Testis (tissue), 2 donors: ENCODE measurements around the gene SLC41A3.

ENCODE experiments used
- CTCF ChIP-seq, 3 experiments: fragments of 450-650 bp in 2 of 3; fragments of 200-600 bp in 1 of 3; sonication (generic) in 1 of 3; IDR thresholded peaks; one replicate each; pipeline ENCODE4 v1.5.1; 2016 to 2019; ENCODE audit warnings: antibody characterized with exemption in 3 of 3, mild to moderate bottlenecking in 2 of 3, moderate library complexity in 1 of 3
- POLR2A ChIP-seq: fragments of 450-650 bp; IDR thresholded peaks from one replicate; pipeline ENCODE4 v1.6.1; 2017; ENCODE audit warnings: antibody characterized with exemption, mild to moderate bottlenecking, moderate library complexity

GRCh38 chr3:126018995-126019394, 64.9 kb downstream of the SLC41A3 start:
- TF ChIP-seq CTCF (IDR thresholded peaks at IDR 0.05) (no peak), POLR2A (no peak)
